Ovary (tissue), 3 donors: ENCODE data around the gene ERMAP.

Experiments used
- CTCF ChIP-seq, 3 donors: fragments of 450-650 bp in 2 of 3; fragments of 200-600 bp in 1 of 3; IDR thresholded peaks; one replicate each; pipeline versions ENCODE4 v1.5.1 to v1.8.0; 2016 to 2022; ENCODE audit warnings: antibody characterized with exemption in 3 of 3, mild to moderate bottlenecking in 1 of 3
- EP300 ChIP-seq: sonication (generic); formaldehyde crosslinking; IDR thresholded peaks from one replicate; pipeline ENCODE4 v1.6.1; 2017; ENCODE audit warnings: antibody characterized with exemption
- POLR2A ChIP-seq: fragments of 450-650 bp; IDR thresholded peaks from one replicate; pipeline ENCODE4 v1.6.1; 2017; ENCODE audit warnings: antibody characterized with exemption, mild to moderate bottlenecking, moderate library complexity
- donor health status: DM: no; HTN: no; CAD: no.

- TF ChIP-seq CTCF (IDR thresholded peaks at IDR 0.05) (no peak), POLR2A (no peak), EP300 (no peak)
These were observed 43.6 kb downstream of the ERMAP start for GRCh38 chr1:42860339-42861013.
